Measurements from ENCODE around the gene CCDC172. TPM values are rescaled to one million over a fixed set of nuclear protein-coding genes. Genes with fewer than 3 reads are reported as not detected.

The CCDC172 gene
- total and polyA plus RNA-seq, 2 of the 4 experiments (the other 2 are of a cell fraction), result not detected

- Histone ChIP-seq H2BK20ac (ENCODE audit: low read depth, low read length) (no peak overlapping the region), H4K91ac (ENCODE audit: insufficient read depth, low read depth, low read length) (no peak overlapping the region), H2BK5ac (ENCODE audit: low read depth, low read length, poor library complexity, severe bottlenecking) (no peak overlapping the region), H2AK9ac (replicated peaks; ENCODE audit: low read depth, low read length, poor library complexity) (no peak overlapping the region), H2BK120ac (ENCODE audit: low read depth, low read length) (no peak overlapping the region), H3K14ac (replicated peaks; ENCODE audit: low read depth, low read length) (no peak overlapping the region), H3K18ac (ENCODE audit: low read depth, low read length) (no peak overlapping the region), H3K23ac (ENCODE audit: low read depth, low read length) (no peak overlapping the region), H3K4me2 (ENCODE audit: low read depth, low read length) (no peak overlapping the region), H4K20me1 (ENCODE audit: insufficient read depth, low read length) (no peaks in the 10 kb centered on the region), H3K27me3 (ENCODE audit: control insufficient read depth, insufficient read depth, low read length) (no peaks in the 10 kb centered on the region), H2AFZ (replicated peaks; ENCODE audit: low read length, poor library complexity) (no peak overlapping the region), H3K36me3 (ENCODE audit: control insufficient read depth, insufficient read depth, low read length) (no peaks in the 10 kb centered on the region), H3K9me3 (ENCODE audit: control insufficient read depth, insufficient read depth, low read length) (no peaks in the 10 kb centered on the region), H3K4ac (ENCODE audit: low read depth, low read length) (no peak overlapping the region), H3K4me3 (ENCODE audit: insufficient read depth, low read depth, low read length) (no peak overlapping the region), H3K4me1 (ENCODE audit: control insufficient read depth, insufficient read depth, low read length) (no peaks in the 10 kb centered on the region), H2AK5ac (ENCODE audit: low read depth, low read length) (no peak overlapping the region), H3K9me1 (ENCODE audit: insufficient read depth, low read length) (no peaks in the 10 kb centered on the region), H4K5ac (ENCODE audit: low read depth, low read length) (no peak overlapping the region), H3K79me1 (ENCODE audit: low read depth in 1 of 2, low read length in 2 of 2) (no peaks in the 10 kb centered on the region), H4K8ac (ENCODE audit: low read depth in 2 of 2, low read length in 2 of 2) (no peak overlapping the region), H2BK15ac (ENCODE audit: low read depth, low read length) (no peak overlapping the region), H3K56ac (ENCODE audit: extremely low read depth, insufficient read depth, low read length) (no peak overlapping the region), H3K27ac (ENCODE audit: insufficient read depth, low read length) (no peak overlapping the region), H3K9ac (ENCODE audit: low read depth, low read length) (no peak overlapping the region)
- TF ChIP-seq SMC3 (IDR thresholded peaks at IDR 0.05; ENCODE audit: low read depth, low read length), result no peak
- no peak for TF ChIP-seq CEBPB (IDR thresholded peaks at IDR 0.05; ENCODE audit: low read depth, low read length)
- no peak for TF ChIP-seq MXI1 (IDR thresholded peaks at IDR 0.05; ENCODE audit: borderline replicate concordance, low read depth, low read length)
- no peak for TF ChIP-seq NFE2L2 (IDR thresholded peaks at IDR 0.05; ENCODE audit: low read depth, low read length)
- no peak for TF ChIP-seq RFX5 (IDR thresholded peaks at IDR 0.05; ENCODE audit: low read depth, low read length)
- TF ChIP-seq USF2 (IDR thresholded peaks at IDR 0.05; ENCODE audit: low read depth, low read length), result no peak
- TF ChIP-seq MAFK (IDR thresholded peaks at IDR 0.05; ENCODE audit: low read depth, low read length), result no peak
- no peak for TF ChIP-seq BHLHE40 (IDR thresholded peaks at IDR 0.05; ENCODE audit: low read depth, low read length)
- dilution Hi-C loops (cut with HindIII; ENCODE audit: low sequenced_read_pairs, unreplicated experiment) (no loop called here), intact Hi-C loops (cut with micrococcal nuclease) (no loop called here), in situ Hi-C loops (cut with MboI; ENCODE audit: low sequenced_read_pairs) (loop anchor here (25.0 kb wide), 1 partner anchor 1033 kb away; no protein-coding TSS in a partner anchor)
- ATAC-seq (ENCODE audit: low read depth) (no peak), DNase-seq (no peak)
- ChIA-PET POLR2A (ENCODE audit: unreplicated experiment) (no interaction called here), CTCF (no interaction called here)
- no TSS peak for BruUV-seq (replicated peaks)
- 20% methylated on average over 2 of the region's 13 CpGs; no CpG with 5 or more reads in 1 of the 2 experiments for WGBS, 2 experiments (ENCODE audit: extremely low coverage in 2 of 2, insufficient read length in 1 of 2)
Measured at GRCh38 chr10:116395223-116395985, 71.2 kb downstream of the CCDC172 start.

All from IMR-90 (cell line).